Measurements from ENCODE around the gene ATP11A. TPM values are rescaled to one million over a fixed set of nuclear protein-coding genes. Genes with fewer than 3 reads are reported as not detected.

The ATP11A gene
- total RNA-seq, 6 experiments from 2014 or later = 24.3 to 57.4 (median 33.1) TPM

DNA sequence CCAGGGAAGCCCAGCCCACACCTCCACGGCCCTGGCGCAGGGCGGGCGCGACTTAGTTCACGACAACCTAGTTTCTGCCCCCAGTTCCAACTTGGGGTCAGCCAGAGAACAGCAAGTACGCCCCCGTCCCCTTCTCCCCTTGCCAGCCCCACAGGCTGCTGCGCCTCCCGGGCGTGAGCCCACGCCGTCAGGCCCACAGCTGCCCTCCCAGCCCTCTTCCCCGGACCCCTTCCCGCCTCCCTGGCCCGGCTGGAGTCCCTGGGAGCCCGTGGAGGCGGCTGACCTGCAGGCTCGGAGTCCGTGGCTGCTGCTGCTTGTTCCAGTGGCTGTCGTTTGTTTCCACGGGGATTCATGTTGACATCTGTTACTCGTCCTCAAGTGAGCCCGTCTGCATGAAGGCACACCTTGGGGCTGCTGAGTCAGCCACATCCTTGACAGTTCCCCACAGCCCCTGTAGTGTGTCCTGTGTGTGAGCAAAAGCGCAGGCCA is 86.0 kb downstream of the ATP11A start:
- Histone ChIP-seq H3K27ac (no peak overlapping the region), H3K4me1 (peaks cover 0 to 10% (median 0%) of the 10 kb centered on the region in 4 donors), H3K27me3 (no peaks in the 10 kb centered on the region), H3K9me3 (no peaks in the 10 kb centered on the region), H3K36me3 (no peaks in the 10 kb centered on the region), H3K4me3 (no peak overlapping the region)
- DNase-seq = no peak
- intact Hi-C loops (cut with DNase I) = no loop called here
- WGBS (ENCODE audit: insufficient coverage, low coverage, low lambda C conversion rate, missing lambda C conversion rate) = 79% methylated on average over 3 of the region's 25 CpGs
- TF ChIP-seq, protein P1, sequence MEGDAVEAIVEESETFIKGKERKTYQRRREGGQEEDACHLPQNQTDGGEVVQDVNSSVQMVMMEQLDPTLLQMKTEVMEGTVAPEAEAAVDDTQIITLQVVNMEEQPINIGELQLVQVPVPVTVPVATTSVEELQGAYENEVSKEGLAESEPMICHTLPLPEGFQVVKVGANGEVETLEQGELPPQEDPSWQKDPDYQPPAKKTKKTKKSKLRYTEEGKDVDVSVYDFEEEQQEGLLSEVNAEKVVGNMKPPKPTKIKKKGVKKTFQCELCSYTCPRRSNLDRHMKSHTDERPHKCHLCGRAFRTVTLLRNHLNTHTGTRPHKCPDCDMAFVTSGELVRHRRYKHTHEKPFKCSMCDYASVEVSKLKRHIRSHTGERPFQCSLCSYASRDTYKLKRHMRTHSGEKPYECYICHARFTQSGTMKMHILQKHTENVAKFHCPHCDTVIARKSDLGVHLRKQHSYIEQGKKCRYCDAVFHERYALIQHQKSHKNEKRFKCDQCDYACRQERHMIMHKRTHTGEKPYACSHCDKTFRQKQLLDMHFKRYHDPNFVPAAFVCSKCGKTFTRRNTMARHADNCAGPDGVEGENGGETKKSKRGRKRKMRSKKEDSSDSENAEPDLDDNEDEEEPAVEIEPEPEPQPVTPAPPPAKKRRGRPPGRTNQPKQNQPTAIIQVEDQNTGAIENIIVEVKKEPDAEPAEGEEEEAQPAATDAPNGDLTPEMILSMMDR (IDR thresholded peaks at IDR 0.05) = no peak
- no peak for TF ChIP-seq POLR2A (IDR thresholded peaks at IDR 0.05)
- no peak for ATAC-seq

- WGBS (ENCODE audit: insufficient coverage, low coverage, low lambda C conversion rate, missing lambda C conversion rate) = 93% methylated on average over 9 of the region's 9 CpGs
- ATAC-seq (no peak), DNase-seq (no peak)
- no peak overlapping the region for H3K4me3 ChIP-seq
- H3K27me3 ChIP-seq = no peaks in the 10 kb centered on the region
- H3K4me1 ChIP-seq = peaks cover 0 to 6% (median 0%) of the 10 kb centered on the region in 4 donors
- intact Hi-C loops (cut with DNase I) = no loop called here
- no peaks in the 10 kb centered on the region for H3K36me3 ChIP-seq
- TF ChIP-seq, protein P1 (IDR thresholded peaks at IDR 0.05) = no peak
- TF ChIP-seq POLR2A (IDR thresholded peaks at IDR 0.05) = no peak
- H3K27ac ChIP-seq = no peak overlapping the region
- no peaks in the 10 kb centered on the region for H3K9me3 ChIP-seq
These were observed 86.5 kb downstream of the ATP11A start for GRCh38 chr13:112776354-112776753.

DNA sequence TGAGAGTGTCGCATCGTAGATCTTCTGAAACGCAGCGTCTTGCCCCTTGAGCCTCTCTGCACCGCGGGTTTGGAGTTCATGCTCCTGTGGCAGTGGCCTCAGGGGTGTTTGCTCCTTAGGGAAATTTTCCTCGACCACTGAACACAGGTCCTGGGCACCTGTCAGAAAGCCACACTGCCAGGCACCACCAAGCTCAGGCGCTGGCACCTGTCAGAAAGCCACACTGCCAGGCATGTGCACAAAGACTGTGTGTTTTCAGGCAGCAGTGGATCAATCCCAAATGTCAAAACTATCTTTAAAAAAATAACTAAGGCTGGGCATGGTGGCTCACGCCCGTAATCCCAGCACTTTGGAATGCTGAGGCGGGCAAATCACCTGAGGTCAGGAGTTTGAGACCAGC is 87.1 kb downstream of the ATP11A start:
- DNase-seq = peak in 1 of 3 donors; percentile 25

DNA sequence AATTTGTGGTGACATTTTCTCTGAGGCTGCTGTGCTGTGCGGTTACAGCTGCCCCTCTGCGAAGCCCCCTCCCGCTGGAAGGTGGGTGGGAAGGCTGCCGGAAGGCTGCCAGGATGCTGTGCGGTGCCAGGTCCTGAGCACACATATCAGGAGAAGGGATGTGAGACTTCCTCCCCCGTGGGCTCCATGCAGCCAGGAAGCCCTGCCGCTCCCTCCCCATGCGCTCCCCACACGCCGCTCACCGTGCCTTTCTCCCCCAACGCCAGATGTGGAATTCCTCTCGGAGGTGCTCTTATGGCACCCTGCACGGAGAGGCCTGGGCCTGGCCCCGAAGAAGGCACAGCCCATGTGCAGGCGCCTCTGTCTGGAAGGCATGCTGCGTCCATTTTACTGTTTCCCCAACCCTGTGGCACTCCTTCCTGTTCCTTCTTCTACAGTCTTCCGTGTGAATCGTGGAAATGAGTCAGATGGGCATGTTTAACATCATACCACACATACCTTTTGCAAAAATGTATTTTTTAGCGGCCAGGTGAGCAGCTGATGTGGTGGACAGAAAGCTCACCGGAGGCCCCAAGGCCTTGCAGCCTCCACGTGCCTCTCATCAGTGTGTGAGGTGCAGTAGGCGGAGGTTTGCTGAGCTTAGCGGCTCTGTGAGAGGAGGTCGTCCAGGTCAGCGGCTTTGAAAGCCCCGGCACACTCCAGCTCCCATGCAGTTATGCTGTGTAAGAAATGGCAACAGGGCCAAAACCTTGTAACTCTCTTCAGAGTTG is 88.0 kb downstream of the ATP11A start:
- H3K4me3 ChIP-seq = no peak overlapping the region
- H3K27me3 ChIP-seq = no peaks in the 10 kb centered on the region
- no peaks in the 10 kb centered on the region for H3K9me3 ChIP-seq
- H3K27ac ChIP-seq = no peak overlapping the region
- H3K4me1 ChIP-seq = no peaks in the 10 kb centered on the region
- DNase-seq (peak in 1 of 3 donors; percentile 42), ATAC-seq (peak in 3 of 4 donors; percentile 22 to 47 (median 41))
- WGBS (ENCODE audit: insufficient coverage, low coverage, low lambda C conversion rate, missing lambda C conversion rate) = 63% methylated on average over 6 of the region's 27 CpGs
- intact Hi-C loops (cut with DNase I) = no loop called here
- no peak for TF ChIP-seq POLR2A (IDR thresholded peaks at IDR 0.05)
- TF ChIP-seq, protein P1 (IDR thresholded peaks at IDR 0.05) = no peak
- H3K36me3 ChIP-seq = no peaks in the 10 kb centered on the region

More for the DNA sequence above, 87.1 kb downstream of the ATP11A start:
- intact Hi-C loops (cut with DNase I) = no loop called here
- Histone ChIP-seq H3K9me3 (no peaks in the 10 kb centered on the region), H3K27ac (no peak overlapping the region), H3K36me3 (no peaks in the 10 kb centered on the region), H3K27me3 (no peaks in the 10 kb centered on the region), H3K4me3 (no peak overlapping the region), H3K4me1 (peaks cover 0 to under 1% (median 0%) of the 10 kb centered on the region in 4 donors)
- ATAC-seq = no peak
- TF ChIP-seq, protein P1 (IDR thresholded peaks at IDR 0.05) = no peak
- no peak for TF ChIP-seq POLR2A (IDR thresholded peaks at IDR 0.05)
- 70% methylated on average over 2 of the region's 11 CpGs for WGBS (ENCODE audit: insufficient coverage, low coverage, low lambda C conversion rate, missing lambda C conversion rate)
